Measurements from ENCODE around the gene CCDC150.

- no peak for TF ChIP-seq CTCF (IDR thresholded peaks at IDR 0.05; ENCODE audit: low read depth, low read length, missing input control)
- no peak for TF ChIP-seq MAX (IDR thresholded peaks at IDR 0.05)
- TF ChIP-seq ZBTB33 (IDR thresholded peaks at IDR 0.05) = no peak
- no peak for TF ChIP-seq YY1 (IDR thresholded peaks at IDR 0.05)
- TF ChIP-seq ATF3 (IDR thresholded peaks at IDR 0.05) = no peak
- no peak for TF ChIP-seq NR2F2 (IDR thresholded peaks at IDR 0.05)
- TF ChIP-seq EGR1 (IDR thresholded peaks at IDR 0.05; ENCODE audit: low read depth in 2 of 2) = no peak
- TF ChIP-seq RAD21 (IDR thresholded peaks at IDR 0.05) = no peak
- TF ChIP-seq REST (IDR thresholded peaks at IDR 0.05) = no peak
- no peak for TF ChIP-seq GABPA (IDR thresholded peaks at IDR 0.05 in 1 of 2, conservative IDR thresholded peaks at IDR 0.05 in 1 of 2)
- no peak for TF ChIP-seq TAF1 (conservative IDR thresholded peaks at IDR 0.05)
These were observed 108.6 kb downstream of the CCDC150 start for GRCh38 chr2:196748123-196748522.
